Measurements from ENCODE around the gene PODXL.
"Not testable (repeated sequence)": the region's sequence is repeated elsewhere in the genome, so short reads cannot be mapped to it uniquely, and the experiment has no call there.

PODXL gene

GRCh38 chr7:131466735-131467365, 89.6 kb downstream of the PODXL start:
- Histone ChIP-seq H2AFZ (ENCODE audit: low read length, unreplicated experiment) (no peak overlapping the region), H3K4me3 (ENCODE audit: low read depth, low read length) (no peak overlapping the region), H3K27me3 (ENCODE audit: insufficient read depth, low read length) (no peaks in the 10 kb centered on the region), H3K27ac (ENCODE audit: low read depth, low read length) (no peak overlapping the region), H3K36me3 (ENCODE audit: insufficient read depth, low read length) (peaks cover 43% of the 10 kb centered on the region), H3K4me1 (ENCODE audit: control insufficient read depth, insufficient read depth, low read length, unreplicated experiment) (no peaks in the 10 kb centered on the region), H3K79me2 (ENCODE audit: control insufficient read depth, insufficient read depth, low read length, unreplicated experiment) (no peaks in the 10 kb centered on the region)

- H2AFZ ChIP-seq (ENCODE audit: low read length, unreplicated experiment); H3K4me1 ChIP-seq (ENCODE audit: control insufficient read depth, insufficient read depth, low read length, unreplicated experiment); H3K27me3 ChIP-seq (ENCODE audit: insufficient read depth, low read length); H3K4me3 ChIP-seq (ENCODE audit: low read depth, low read length); H3K27ac ChIP-seq (ENCODE audit: low read depth, low read length); H3K79me2 ChIP-seq (ENCODE audit: control insufficient read depth, insufficient read depth, low read length, unreplicated experiment): not testable (repeated sequence)
- H3K36me3 ChIP-seq (ENCODE audit: insufficient read depth, low read length) = peaks cover 49% of the 10 kb centered on the region
These were observed 93.7 kb downstream of the PODXL start for GRCh38 chr7:131462715-131463114.

- Histone ChIP-seq H2AFZ (ENCODE audit: low read length, unreplicated experiment) (no peak overlapping the region), H3K79me2 (ENCODE audit: control insufficient read depth, insufficient read depth, low read length, unreplicated experiment) (no peaks in the 10 kb centered on the region), H3K27me3 (ENCODE audit: insufficient read depth, low read length) (no peaks in the 10 kb centered on the region), H3K4me3 (ENCODE audit: low read depth, low read length) (no peak overlapping the region), H3K27ac (ENCODE audit: low read depth, low read length) (no peak overlapping the region), H3K36me3 (ENCODE audit: insufficient read depth, low read length) (peaks cover 49% of the 10 kb centered on the region), H3K4me1 (ENCODE audit: control insufficient read depth, insufficient read depth, low read length, unreplicated experiment) (peaks cover 3% of the 10 kb centered on the region)
These were observed 94.4 kb downstream of the PODXL start for GRCh38 chr7:131462059-131462458.

GRCh38 chr7:131459256-131459655, 97.2 kb downstream of the PODXL start:
- no peaks in the 10 kb centered on the region for H3K27me3 ChIP-seq (ENCODE audit: insufficient read depth, low read length)
- H2AFZ ChIP-seq (ENCODE audit: low read length, unreplicated experiment) = no peak overlapping the region
- H3K79me2 ChIP-seq (ENCODE audit: control insufficient read depth, insufficient read depth, low read length, unreplicated experiment) = no peaks in the 10 kb centered on the region
- H3K4me1 ChIP-seq (ENCODE audit: control insufficient read depth, insufficient read depth, low read length, unreplicated experiment) = peaks cover 3% of the 10 kb centered on the region
- H3K27ac ChIP-seq (ENCODE audit: low read depth, low read length) = no peak overlapping the region
- H3K4me3 ChIP-seq (ENCODE audit: low read depth, low read length) = no peak overlapping the region
- peaks cover 36% of the 10 kb centered on the region for H3K36me3 ChIP-seq (ENCODE audit: insufficient read depth, low read length)

GRCh38 chr7:131456338-131456737, 100.1 kb downstream of the PODXL start:
- H2AFZ ChIP-seq (ENCODE audit: low read length, unreplicated experiment) = no peak overlapping the region
- H3K27me3 ChIP-seq (ENCODE audit: insufficient read depth, low read length) = no peaks in the 10 kb centered on the region
- H3K4me1 ChIP-seq (ENCODE audit: control insufficient read depth, insufficient read depth, low read length, unreplicated experiment) = peaks cover 3% of the 10 kb centered on the region
- H3K4me3 ChIP-seq (ENCODE audit: low read depth, low read length) = no peak overlapping the region
- no peak overlapping the region for H3K27ac ChIP-seq (ENCODE audit: low read depth, low read length)
- H3K79me2 ChIP-seq (ENCODE audit: control insufficient read depth, insufficient read depth, low read length, unreplicated experiment) = no peaks in the 10 kb centered on the region
- H3K36me3 ChIP-seq (ENCODE audit: insufficient read depth, low read length) = peaks cover 13% of the 10 kb centered on the region; the same call in 1 of the 2 replicates

- Histone ChIP-seq H3K36me3 (ENCODE audit: insufficient read depth, low read length) (peaks cover 12% of the 10 kb centered on the region; the same call in 1 of the 2 replicates), H3K4me1 (ENCODE audit: control insufficient read depth, insufficient read depth, low read length, unreplicated experiment) (peaks cover 3% of the 10 kb centered on the region), H3K79me2 (ENCODE audit: control insufficient read depth, insufficient read depth, low read length, unreplicated experiment) (no peaks in the 10 kb centered on the region), H2AFZ (ENCODE audit: low read length, unreplicated experiment) (no peak overlapping the region), H3K27me3 (ENCODE audit: insufficient read depth, low read length) (no peaks in the 10 kb centered on the region), H3K27ac (ENCODE audit: low read depth, low read length) (no peak overlapping the region), H3K4me3 (ENCODE audit: low read depth, low read length) (no peak overlapping the region)
These were observed 100.9 kb downstream of the PODXL start for GRCh38 chr7:131455546-131455945.

- H2AFZ ChIP-seq (ENCODE audit: low read length, unreplicated experiment) = no peak overlapping the region
- no peaks in the 10 kb centered on the region for H3K27me3 ChIP-seq (ENCODE audit: insufficient read depth, low read length)
- peaks cover 3% of the 10 kb centered on the region for H3K4me1 ChIP-seq (ENCODE audit: control insufficient read depth, insufficient read depth, low read length, unreplicated experiment)
- no peaks in the 10 kb centered on the region for H3K79me2 ChIP-seq (ENCODE audit: control insufficient read depth, insufficient read depth, low read length, unreplicated experiment)
- no peak overlapping the region for H3K4me3 ChIP-seq (ENCODE audit: low read depth, low read length)
- no peak overlapping the region for H3K27ac ChIP-seq (ENCODE audit: low read depth, low read length)
- H3K36me3 ChIP-seq (ENCODE audit: insufficient read depth, low read length) = peaks cover 10% of the 10 kb centered on the region; the same call in 1 of the 2 replicates
These were observed 101.4 kb downstream of the PODXL start for GRCh38 chr7:131455001-131455400.

GRCh38 chr7:131454498-131454897, 101.9 kb downstream of the PODXL start:
- H3K36me3 ChIP-seq (ENCODE audit: insufficient read depth, low read length) = peaks cover 10% of the 10 kb centered on the region; the same call in 1 of the 2 replicates
- H3K79me2 ChIP-seq (ENCODE audit: control insufficient read depth, insufficient read depth, low read length, unreplicated experiment) = no peaks in the 10 kb centered on the region
- H3K4me3 ChIP-seq (ENCODE audit: low read depth, low read length) = no peak overlapping the region
- H3K4me1 ChIP-seq (ENCODE audit: control insufficient read depth, insufficient read depth, low read length, unreplicated experiment) = peaks cover 3% of the 10 kb centered on the region
- no peak overlapping the region for H2AFZ ChIP-seq (ENCODE audit: low read length, unreplicated experiment)
- no peak overlapping the region for H3K27ac ChIP-seq (ENCODE audit: low read depth, low read length)
- H3K27me3 ChIP-seq (ENCODE audit: insufficient read depth, low read length) = no peaks in the 10 kb centered on the region
